Activated CD4-positive, CD25-positive, alpha-beta regulatory T cell treated with anti-CD3 and anti-CD28 coated beads, Interleukin-2, amount 50 U/mL, for 16 hours (primary cell): ENCODE data around the gene PNPLA6.
"Not testable (repeated sequence)": the region's sequence is repeated elsewhere in the genome, so short reads cannot be mapped to it uniquely, and the experiment has no call there.

Experiments used
- DNase-seq: peaks from one replicate; pipeline ENCODE4 v3.0.0-alpha.2; 2020; ENCODE audit warnings: low read depth, low spot score

PNPLA6 gene

DNA sequence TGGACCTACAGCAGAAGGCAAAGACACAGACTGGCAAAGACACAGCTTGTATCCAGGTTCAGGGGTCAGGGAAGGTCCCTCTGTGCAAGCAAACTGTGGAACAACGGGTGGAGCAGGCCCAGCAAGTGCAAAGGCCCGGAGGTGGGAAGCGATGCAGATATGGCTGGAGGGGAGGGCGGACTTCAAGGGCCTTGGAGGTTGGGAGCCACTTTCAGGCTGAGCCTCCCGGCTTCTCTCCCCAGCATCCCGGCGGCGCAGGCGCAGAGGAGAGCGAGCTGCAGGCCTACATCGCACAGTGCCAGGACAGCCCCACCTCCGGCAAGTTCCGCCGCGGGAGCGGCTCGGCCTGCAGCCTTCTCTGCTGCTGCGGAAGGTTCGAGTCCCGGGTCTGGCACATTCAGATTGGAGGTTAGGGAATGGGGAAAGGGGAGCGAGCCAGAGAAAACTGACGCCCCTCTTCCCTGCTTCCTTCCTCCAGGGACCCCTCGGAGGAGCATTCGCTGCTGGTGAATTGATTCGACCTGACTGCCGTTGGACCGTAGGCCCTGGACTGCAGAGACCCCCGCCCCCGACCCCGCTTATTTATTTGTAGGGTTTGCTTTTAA, 2.1 kb upstream of the PNPLA6 start:
- no peak for DNase-seq

DNA sequence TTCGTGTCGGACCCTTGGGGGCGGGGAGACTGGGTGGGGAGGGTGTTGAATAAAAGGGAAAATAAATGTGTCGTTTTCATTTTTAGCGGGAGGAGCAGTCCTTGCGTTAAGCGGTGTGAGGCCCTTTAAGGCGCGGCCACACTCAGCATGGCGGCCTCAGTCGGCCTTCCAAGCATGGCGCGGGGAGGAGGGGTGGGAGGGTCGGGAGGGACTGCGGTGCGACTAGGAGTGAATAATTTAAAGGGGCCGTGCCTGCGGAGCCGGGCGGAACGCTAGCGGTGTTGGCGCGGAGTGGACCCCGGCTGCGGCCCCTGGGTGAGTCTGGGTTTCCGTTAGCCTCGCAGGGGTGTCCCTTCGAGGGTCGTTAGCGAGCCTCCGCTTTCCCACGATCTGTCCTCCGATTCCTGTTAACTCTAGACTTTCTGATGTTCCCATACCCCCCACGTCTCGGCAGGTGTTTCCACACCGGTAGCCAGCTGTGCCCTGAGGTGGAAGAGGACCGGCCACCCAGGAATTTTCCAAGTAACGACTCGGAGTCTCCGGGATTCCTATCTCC, 1.5 kb upstream of the PNPLA6 start:
- peak; percentile 77 for DNase-seq

DNA sequence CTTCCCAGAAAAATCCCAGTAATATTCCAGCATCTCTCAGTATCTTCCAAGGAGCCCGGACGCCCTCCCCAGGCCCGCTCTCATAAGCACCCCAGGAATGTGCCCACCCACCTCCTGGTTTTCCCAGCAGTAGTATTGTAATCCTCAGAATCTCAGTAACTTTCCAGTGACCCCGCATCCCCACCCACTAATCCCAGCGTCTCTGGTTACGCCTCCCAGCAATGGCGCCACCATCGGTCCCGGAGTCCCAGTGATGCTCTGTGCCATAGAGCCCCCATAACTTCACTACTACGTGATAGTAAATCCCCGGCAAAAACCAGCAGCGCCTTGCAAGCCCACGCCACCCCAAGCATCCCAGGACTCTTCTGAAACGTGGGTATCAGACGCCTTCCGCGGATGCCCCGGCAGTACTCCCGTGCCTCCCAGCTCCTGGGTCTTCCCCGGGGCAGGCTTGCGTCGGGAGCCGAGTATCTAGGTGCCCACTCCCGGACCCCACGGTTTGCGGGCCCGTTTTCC, 928 bp upstream of the PNPLA6 start:
- DNase-seq: no peak

DNA sequence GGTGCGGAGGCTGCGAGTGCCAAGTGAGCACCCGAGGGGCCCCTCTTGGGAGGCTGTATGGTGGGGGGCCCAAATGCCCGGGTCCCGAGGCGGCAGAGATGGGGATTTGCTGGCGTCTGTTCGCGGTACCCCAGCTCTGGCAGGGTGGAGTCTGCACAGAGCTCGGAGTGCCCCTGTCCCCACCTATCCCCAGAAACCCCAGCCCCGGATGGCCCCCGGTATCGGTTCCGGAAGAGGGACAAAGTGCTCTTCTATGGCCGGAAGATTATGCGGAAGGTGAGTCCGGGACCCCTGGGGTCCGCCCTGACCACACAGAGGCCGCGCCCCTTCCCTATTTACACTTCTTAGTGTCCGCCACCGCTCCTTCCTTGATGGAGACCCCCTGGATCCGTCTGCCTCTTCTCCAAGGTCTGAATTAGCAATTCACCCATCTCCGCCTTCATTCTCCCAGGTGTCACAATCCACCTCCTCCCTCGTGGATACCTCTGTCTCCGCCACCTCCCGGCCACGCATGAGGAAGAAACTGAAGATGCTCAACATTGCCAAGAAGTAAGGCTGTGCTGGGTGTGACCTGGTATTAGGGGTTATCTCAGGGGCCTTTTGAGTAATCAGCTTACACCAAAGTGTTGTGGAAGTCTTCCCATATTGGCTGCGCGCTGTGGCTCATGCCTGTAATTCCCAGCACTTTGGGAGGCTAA, 630 bp downstream of the PNPLA6 start:
- DNase-seq: no peak

DNA sequence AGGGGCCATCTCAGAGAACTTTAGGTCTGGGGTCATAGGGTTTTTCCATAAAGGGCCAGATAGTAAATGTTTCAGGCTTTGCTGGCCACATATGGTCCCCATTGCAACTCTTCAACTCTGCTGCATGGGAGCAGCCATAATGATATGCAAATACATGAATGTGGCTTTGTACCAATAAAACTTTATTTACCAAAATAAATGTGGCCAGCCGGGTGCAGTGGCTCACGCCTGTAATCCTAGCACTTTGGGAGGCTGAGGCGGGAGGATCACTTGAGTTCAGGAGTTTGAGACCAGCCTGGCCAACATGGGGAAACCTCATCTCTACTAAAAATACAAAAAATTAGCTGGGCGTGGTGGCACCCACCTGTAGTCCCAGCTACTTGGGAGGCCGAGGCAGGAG, 3.5 kb downstream of the PNPLA6 start:
- DNase-seq: not testable (repeated sequence)

DNA sequence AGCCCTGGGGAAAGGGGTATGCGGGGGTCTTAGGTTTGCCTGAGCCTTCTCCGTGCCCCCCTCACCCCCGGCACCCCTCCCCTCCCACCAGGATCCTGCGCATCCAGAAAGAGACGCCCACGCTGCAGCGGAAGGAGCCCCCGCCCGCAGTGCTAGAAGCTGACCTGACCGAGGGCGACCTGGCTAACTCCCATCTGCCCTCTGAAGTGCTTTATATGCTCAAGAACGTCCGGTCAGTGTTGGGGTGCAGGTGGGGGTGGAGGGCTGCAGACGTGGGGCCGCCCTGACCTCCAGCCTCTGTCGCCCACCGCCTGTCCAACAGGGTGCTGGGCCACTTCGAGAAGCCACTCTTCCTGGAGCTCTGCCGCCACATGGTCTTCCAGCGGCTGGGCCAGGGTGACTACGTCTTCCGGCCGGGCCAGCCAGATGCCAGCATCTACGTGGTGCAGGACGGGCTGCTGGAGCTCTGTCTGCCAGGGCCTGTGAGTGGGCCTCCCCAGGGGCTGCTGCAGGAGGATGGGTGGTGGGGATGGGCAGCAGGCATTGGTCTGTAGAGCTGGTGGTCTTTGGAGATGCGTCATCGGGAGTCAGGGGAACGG, 4.4 kb downstream of the PNPLA6 start:
- no peak for DNase-seq

DNA sequence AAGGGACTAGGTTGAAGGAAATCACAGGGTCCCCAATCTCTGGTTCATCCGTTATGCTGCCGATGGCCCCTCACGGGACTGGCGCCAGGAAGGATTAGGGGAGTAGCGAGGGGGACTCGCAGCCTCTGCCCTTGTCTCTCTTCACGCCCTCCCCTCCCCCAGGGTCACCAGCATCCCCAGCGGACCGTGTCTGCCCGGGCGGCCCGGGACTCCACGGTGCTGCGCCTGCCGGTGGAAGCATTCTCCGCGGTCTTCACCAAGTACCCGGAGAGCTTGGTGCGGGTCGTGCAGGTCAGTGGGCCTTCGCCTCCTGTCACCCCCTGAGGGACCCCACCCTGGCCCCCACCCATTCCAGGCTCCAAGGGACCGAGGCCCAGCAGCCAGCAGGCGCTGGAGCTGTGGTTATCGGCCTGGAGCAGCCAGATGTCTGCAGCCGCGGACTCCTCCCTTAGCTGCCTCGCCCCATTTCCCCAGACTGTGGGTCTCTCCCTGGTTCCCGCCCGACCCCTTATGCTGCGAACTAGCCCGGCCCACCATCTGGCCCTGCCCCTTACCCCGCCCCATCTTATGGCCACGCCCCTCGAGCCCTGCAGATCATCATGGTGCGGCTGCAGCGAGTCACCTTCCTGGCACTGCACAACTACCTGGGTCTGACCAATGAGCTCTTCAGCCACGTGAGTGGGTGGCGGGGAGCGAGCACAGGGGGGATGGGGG, 5.4 kb downstream of the PNPLA6 start:
- DNase-seq: no peak

DNA sequence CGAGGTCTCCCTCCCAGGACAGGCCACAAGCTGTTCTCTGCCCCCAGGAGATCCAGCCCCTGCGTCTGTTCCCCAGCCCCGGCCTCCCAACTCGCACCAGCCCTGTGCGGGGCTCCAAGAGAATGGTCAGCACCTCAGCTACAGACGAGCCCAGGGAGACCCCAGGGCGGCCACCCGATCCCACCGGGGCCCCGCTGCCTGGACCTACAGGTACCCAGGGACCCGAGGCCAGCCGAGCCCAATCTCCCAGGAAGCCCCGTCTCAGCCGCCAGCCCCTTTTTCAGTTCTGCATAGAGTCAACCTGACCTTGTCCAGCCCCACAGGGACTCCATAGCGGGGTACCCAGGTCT, 5.9 kb downstream of the PNPLA6 start:
- DNase-seq: no peak

DNA sequence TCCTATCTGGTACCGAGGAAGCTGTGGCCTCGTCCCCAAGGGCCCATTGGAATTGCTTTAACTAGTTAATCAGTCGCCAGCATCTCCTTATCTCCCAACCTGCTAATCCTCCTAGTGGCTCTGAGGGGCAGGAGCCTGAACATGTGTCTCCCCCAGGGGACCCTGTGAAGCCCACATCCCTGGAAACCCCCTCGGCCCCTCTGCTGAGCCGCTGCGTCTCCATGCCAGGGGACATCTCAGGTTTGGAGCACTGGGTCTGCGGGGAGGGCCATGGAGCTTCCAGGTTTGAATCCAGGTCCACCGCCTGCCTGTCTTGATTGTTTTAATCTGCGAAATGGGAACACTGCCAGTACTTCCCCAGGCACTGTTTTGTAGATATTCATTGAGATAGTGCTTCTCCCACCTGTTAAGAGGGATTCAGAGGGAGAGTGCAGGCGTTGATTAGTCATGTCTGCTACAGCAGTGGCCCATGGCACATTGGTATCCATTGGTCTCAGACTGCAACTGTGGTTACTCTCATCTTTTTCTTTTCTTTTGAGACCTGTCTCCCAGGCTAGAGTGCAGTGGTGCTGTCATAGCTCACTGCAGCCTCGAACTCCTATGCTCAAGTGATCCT, 6.4 kb downstream of the PNPLA6 start:
- DNase-seq: no peak

DNA sequence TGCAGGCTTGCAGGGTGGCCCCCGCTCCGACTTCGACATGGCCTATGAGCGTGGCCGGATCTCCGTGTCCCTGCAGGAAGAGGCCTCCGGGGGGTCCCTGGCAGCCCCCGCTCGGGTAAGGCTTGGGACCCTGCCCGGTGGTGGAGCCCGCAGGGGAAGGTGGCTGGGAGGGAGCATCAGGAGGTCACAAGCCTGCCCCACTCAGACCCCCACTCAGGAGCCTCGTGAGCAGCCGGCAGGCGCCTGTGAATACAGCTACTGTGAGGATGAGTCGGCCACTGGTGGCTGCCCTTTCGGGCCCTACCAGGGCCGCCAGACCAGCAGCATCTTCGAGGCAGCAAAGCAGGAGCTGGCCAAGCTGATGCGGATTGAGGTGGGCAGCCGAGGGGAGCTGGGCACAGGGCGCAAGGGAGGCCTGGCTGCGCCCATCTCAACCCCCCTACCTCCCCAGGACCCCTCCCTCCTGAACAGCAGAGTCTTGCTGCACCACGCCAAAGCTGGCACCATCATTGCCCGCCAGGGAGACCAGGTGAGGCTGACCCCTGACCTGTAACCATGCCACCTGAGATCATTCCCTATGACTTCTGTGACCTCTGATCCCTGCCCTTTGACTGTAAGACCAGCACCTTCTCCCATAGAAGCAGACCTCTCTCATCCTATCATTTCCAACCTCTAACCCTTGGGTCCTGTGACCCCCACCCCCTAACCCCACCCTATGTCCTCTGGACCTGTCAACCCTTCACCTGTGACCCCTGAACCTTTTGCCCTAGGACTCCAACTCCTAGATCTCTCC, 7.2 kb downstream of the PNPLA6 start:
- no peak for DNase-seq

DNA sequence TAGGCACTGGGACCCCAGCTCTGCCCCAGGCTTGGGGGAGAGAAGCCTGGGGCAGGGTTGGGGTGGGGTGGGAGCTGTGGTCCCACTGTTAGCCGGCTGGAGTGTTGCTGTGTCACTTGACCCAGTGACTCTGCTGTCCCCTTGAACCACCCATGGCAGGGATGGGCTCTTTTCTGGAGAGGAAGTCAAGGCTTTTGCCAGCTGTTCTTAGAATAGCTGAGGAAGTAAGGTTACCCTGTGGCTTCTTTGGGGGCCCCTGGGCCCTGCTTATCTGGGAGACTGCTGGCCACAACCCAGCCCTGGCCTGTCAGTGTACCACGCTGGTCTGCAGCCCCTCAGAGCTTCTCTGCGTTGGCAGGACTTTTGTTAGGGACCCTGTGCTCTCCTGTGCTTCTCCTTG, 9.1 kb downstream of the PNPLA6 start:
- DNase-seq: no peak

DNA sequence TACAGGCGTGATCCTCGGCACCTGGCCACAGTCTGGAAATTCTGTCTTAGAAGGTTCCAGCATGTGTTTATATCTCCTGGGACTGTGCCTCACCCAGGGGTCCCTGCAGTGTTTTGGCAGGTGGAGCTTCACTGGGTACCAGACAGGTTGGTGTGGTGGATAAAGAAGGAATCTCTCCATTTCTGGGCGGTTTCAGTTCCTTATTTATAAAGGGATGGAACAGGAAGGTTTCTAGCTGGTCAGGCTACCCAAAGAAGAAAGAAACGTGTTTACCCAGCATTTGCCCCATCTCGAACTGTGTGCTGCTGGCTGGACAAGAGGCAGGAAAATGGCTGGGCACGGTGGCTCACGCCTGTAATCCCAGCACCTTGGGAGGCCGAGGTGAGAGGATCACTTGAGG, 9.8 kb downstream of the PNPLA6 start:
- no peak for DNase-seq

DNA sequence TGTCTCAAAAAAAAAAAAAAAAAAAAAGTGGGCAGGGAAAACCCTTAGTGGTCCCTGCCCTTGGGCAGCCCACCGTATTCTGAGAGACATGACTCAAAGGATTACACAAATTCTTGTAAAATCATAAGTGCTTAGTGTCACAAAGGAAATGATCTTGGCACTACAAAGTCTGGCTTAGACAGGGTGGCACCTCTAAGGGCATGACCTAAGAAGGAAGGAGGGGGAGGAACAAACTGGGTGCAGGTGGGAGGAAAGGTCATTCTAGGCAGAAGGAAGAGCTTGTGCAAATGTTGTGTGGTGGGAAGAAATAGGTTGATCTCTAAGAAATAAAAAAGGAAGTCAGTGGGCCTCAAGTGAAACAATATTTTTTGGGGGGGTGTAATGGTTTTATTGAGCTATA, 10.4 kb downstream of the PNPLA6 start:
- DNase-seq: no peak

DNA sequence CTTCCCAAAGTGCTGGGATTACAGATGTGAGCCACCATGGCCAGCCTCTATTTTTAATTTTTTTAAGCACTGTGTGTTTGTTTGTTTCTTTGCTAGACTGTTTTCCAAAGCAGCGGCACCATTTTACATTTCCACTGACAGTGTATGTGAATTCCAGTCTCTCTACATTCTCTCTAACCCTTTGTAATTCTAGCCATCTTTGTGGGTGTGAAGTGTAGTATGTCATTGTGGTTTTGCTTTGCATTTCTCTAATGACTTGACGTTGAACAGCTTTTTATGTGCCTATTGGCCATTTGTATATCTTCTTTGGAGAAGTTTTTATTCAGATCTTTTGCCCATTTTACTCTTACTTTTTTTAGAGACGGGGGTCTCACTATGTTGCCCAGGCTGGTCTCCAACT, 11.6 kb downstream of the PNPLA6 start:
- no peak for DNase-seq

DNA sequence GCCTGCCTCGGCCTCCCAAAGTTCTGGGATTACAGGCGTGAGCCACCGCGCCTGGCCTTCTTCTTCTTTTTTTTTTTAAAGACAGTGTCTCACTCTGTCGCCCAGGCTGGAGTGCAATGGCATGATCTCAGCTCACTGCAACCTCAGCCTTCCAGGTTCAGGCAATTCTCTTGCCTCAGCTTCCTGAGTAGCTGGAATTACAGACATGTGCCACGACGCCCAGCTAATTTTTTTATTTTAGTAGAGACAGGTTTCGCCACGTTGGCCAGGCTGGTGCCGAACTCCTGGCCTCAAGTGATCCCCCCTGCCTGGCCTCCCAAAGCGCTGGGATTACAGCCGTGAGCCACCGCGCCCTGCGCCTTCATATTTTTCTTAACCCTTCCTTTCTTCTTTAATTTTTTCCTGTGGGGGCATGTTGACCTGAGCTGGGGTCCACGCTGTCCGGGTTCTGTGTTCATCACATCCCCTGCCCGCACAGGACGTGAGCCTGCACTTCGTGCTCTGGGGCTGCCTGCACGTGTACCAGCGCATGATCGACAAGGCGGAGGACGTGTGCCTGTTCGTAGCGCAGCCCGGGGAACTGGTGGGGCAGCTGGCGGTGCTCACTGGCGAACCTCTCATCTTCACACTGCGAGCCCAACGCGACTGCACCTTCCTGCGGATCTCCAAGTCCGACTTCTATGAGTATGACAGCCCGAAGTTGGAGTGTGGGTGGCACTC, 14.1 kb downstream of the PNPLA6 start:
- no peak for DNase-seq

DNA sequence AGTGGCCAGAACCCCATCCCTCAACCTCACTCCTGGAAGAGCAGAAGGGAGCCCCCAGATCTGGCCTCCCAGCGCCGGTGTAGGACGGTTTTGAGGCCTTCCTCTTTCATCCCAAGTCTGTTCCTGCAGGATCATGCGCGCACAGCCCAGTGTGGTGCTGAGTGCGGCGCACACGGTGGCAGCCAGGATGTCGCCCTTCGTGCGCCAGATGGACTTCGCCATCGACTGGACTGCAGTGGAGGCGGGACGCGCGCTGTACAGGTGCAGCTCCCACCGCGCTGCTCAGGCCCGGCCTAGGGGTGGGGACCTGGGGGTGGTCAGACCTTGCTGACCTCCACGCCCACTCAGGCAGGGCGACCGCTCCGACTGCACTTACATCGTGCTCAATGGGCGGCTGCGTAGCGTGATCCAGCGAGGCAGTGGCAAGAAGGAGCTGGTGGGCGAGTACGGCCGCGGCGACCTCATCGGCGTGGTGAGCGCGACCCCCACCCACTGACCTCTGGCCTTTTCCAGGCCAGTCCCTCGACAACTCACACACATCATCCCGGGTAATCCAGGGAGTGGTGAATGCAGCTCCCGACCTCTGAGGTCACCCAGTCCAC, 14.8 kb downstream of the PNPLA6 start:
- DNase-seq: no peak

DNA sequence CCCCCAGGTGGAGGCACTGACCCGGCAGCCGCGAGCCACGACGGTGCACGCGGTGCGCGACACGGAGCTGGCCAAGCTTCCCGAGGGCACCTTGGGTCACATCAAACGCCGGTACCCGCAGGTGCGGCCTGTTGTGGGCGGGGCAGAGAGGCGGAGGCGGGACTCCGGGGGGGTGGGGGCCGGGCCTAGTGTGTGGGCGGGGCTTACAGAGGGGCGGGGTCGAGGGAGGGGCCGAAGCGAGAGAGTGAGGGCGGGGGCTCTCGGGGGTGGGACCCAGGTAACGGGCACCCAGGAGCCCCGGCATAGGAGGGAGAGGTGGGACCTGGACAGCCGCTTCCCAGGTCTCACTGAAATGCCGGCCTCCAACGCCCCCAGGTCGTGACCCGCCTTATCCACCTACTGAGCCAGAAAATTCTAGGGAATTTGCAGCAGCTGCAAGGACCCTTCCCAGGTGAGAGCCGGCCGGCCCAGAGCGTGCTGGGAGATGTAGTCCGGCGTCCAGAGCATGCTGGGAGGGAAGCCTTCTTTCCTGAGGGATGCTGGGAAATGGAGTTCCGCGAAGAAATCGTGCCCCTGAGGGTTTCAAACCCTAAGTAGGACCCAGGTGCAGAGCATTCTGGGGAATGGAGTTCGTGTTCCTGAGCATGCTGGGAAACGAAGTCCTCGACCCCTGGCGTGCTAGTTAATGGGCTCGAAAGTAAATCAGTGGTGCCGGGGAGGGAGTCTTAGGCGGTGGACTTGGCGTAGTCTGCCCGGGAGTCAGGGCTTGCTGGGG, 15.7 kb downstream of the PNPLA6 start:
- DNase-seq: no peak

DNA sequence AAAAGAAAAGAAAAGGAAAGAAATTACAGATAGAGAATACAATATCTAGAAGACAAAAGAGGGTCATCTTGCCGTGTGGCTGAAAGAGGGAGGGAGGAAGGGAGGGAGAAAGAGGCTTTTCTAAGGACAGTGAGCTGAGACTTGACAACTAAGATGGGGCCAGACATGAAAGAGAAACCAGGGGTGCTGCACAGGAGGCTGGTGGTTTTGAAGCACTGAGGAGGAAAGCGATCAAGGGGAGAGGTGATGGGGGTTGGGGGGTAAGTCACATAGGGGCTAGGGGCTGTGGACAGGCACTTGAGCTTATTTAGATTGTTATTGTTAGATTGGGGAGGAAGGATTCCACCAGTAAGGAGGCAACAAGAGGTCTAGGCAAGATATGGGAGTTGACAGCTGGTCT, 17.3 kb downstream of the PNPLA6 start:
- no peak for DNase-seq

DNA sequence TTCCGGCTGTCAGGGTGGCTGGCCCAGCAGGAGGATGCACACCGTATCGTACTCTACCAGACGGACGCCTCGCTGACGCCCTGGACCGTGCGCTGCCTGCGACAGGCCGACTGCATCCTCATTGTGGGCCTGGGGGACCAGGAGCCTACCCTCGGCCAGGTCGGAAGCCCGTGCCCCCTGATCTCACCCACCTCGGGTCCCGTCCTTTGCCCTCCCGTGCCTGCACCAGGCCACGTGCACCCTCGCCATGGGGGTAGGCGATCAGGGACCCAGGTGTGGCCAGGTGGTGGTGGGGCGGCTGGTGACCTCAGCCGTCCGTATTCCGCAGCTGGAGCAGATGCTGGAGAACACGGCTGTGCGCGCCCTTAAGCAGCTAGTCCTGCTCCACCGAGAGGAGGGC, 19.0 kb downstream of the PNPLA6 start:
- no peak for DNase-seq
